Activated CD8-positive, alpha-beta memory T cell treated with anti-CD3 and anti-CD28 coated beads, Interleukin-2, amount 10 ng/mL, durations not matched to agents 7 days and 5 days (primary cell): Measurements from ENCODE around the gene TMEM252. TPM values are rescaled to one million over a fixed set of nuclear protein-coding genes. Genes with fewer than 3 reads are reported as not detected.

ENCODE experiments used
- ATAC-seq: fragments of 150-1000 bp; cut with Tn5 transposase; one replicate; pipeline ENCODE4 v1.10.0; 2021; ENCODE audit warnings: moderate library complexity
- CTCF ChIA-PET: fragments of 350-600 bp; sonication (Branson Sonifier 250); formaldehyde crosslinking; loops from one replicate; lab custom pipeline; 2021; ENCODE audit warnings: antibody characterized with exemption; lab: Charles Lee
- DNase-seq: peaks from one replicate; pipeline ENCODE4 v3.0.0-alpha.2; 2020
- H3K27ac Mint-ChIP-seq: one replicate; pipeline ENCODE4 v1.8.0; 2021; ENCODE audit warnings: mild to moderate bottlenecking, mixed read lengths
- H3K27me3 Mint-ChIP-seq: one replicate; pipeline ENCODE4 v1.8.0; 2021; ENCODE audit warnings: mixed read lengths
- H3K36me3 Mint-ChIP-seq: one replicate; pipeline ENCODE4 v1.8.0; 2021; ENCODE audit warnings: mild to moderate bottlenecking, mixed read lengths
- H3K4me1 Mint-ChIP-seq: one replicate; pipeline ENCODE4 v1.8.0; 2021; ENCODE audit warnings: mixed read lengths
- H3K4me3 Mint-ChIP-seq: one replicate; pipeline ENCODE4 v1.8.0; 2021; ENCODE audit warnings: mild to moderate bottlenecking, moderate library complexity, mixed read lengths
- H3K9me3 Mint-ChIP-seq: one replicate; pipeline ENCODE4 v1.8.0; 2022; ENCODE audit warnings: low read depth, mixed read lengths
- total RNA-seq, 2 experiments: library from RNA; stranded (reverse); gene quantifications; one replicate each; pipeline ENCODE4 v1.2.3, GENCODE V29; 2021

Gene TMEM252
- total RNA-seq = not detected

- DNase-seq (no peak), ATAC-seq (no peak)
- Mint-ChIP-seq H3K9me3 (no peaks in the 10 kb centered on the region), H3K27me3 (peaks cover 16% of the 10 kb centered on the region), H3K4me3 (no peak within 1 kb of the TSS), H3K36me3 (no peaks in the 10 kb centered on the region), H3K4me1 (peaks cover 5% of the 10 kb centered on the region), H3K27ac (no peak within 1 kb of the TSS)
- CTCF ChIA-PET = interaction anchor here (1.0 kb wide), 1 partner anchor 20 kb away, joined by 3 read pairs; no protein-coding TSS in a partner anchor
Measured at GRCh38 chr9:68540712-68541535, at the start of gene TMEM252. TMEM252 (minus strand) TSS chr9:68540883; CDS start chr9:68540814, 69 bp downstream.

DNA sequence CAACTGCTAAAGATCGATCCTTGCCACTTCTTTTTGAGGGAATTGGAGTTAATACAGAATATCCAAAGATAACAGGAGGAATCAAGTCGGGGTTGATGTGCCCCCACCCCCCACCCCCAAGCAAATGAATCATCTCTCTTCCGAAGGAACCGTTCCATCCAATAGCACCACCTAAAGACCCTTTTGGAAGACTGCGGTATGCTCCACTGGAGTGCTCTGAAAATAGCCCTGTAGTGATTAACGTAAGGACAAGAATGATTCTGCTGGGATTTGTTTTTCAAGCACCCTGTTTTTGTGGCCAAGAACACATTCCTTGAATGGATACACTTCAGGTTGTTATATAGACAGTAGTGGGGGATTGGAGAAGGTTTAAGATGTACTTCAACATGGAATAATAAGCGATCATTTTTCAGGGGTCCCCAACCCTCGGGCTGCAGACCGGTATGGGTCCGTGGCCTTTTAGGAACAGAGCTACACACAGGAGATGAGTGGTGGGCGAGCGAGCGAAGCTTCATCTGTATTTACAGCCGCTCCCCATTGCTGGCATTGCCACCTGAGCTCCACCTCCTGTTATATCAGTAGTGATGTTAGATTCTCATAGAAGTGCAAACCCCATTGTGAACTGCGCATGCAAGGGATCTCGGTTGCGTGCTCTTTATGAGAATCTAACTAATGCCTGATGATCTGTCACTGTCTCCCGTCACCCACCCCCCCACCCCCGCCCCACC is 44.5 kb upstream of the TMEM252 start:
- no peaks in the 10 kb centered on the region for H3K9me3 Mint-ChIP-seq
- no peak for DNase-seq
- CTCF ChIA-PET = interaction anchor here (0.7 kb wide), 1 partner anchor 419 kb away, joined by 3 read pairs; no protein-coding TSS in a partner anchor
- no peak overlapping the region for H3K4me3 Mint-ChIP-seq
- ATAC-seq = no peak
- H3K27me3 Mint-ChIP-seq = peaks cover 14% of the 10 kb centered on the region
- H3K27ac Mint-ChIP-seq = no peak overlapping the region
- H3K36me3 Mint-ChIP-seq = no peaks in the 10 kb centered on the region
- H3K4me1 Mint-ChIP-seq = no peaks in the 10 kb centered on the region

GRCh38 chr9:68584189-68585033 is 43.7 kb upstream of the TMEM252 start:
- Mint-ChIP-seq H3K27me3 (peaks cover 15% of the 10 kb centered on the region), H3K27ac (no peak overlapping the region), H3K9me3 (no peaks in the 10 kb centered on the region), H3K4me1 (no peaks in the 10 kb centered on the region), H3K36me3 (no peaks in the 10 kb centered on the region), H3K4me3 (no peak overlapping the region)
- DNase-seq (peak; percentile 88), ATAC-seq (peak; percentile 98)
- CTCF ChIA-PET = interaction anchor here (0.7 to 2.5 kb wide), 9 partner anchors 11 to 435 kb away, joined by 3 to 9 read pairs (median 5); no protein-coding TSS in a partner anchor

DNA sequence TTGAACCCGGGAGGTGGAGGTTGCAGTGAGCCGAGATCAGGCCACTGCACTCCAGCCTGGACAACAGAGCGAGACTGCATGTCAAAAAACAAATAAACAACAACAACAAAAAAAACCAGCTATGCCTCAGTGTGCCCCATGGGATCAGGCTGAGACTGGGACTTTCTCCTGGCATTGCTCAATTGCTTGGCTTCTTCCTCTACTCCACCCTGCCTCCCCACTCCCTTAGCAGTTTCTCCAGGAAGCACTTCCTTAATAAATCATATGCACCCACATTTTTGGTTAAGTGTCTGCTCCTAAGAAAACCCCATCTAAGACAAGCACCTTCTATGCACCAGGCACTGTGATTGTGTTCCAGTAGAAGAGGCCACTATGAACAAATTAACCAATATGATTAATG is 41.0 kb upstream of the TMEM252 start:
- Mint-ChIP-seq H3K27me3 (peaks cover 5% of the 10 kb centered on the region), H3K4me1 (no peaks in the 10 kb centered on the region), H3K4me3 (no peak overlapping the region), H3K36me3 (no peaks in the 10 kb centered on the region), H3K9me3 (no peaks in the 10 kb centered on the region), H3K27ac (no peak overlapping the region)
- ATAC-seq = no peak
- CTCF ChIA-PET = interaction anchor here (0.7 to 2.5 kb wide), 4 partner anchors 14 to 418 kb away, joined by 3 to 9 read pairs (median 6); no protein-coding TSS in a partner anchor
- no peak for DNase-seq

DNA sequence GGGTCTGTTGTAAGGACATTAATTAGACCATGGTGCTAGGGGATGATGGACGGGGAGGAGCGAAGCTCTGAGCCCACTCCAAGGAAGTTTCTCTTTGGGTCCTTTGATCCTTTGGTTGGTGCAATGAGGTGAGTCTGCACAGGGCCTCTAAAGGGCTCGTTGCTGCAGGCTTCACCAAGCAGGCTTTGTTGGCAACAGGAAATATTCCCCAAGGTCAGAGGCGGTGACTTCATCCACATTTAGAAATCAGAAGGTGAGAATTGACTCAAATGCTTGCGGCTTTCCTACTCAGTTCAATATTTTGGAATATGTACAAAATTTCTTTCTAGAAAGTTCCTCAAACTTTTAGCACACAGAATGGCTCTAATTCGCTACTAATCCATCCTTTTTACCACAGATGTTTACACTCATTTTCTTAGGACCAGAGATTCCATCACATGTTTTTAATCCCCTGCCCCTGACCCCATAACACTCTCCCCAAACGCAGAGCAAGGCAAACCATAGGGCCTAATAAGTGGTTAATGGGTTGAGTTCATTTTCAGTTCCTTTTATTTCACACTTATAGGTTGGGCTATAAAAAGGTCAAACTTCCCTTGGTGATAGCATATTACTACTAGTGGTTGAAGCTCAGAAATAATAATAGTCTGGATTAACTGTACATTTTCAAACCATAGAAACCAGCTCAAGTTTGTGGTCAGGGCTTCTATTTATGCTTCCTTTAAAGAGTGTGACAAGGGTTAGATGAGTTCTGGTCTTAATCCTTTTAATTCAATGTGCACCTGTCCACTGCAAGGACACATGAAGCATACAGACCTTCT is 37.3 kb upstream of the TMEM252 start:
- CTCF ChIA-PET = no interaction called here
- Mint-ChIP-seq H3K4me1 (no peaks in the 10 kb centered on the region), H3K4me3 (no peak overlapping the region), H3K27ac (no peak overlapping the region), H3K9me3 (no peaks in the 10 kb centered on the region), H3K36me3 (no peaks in the 10 kb centered on the region), H3K27me3 (peaks cover 13% of the 10 kb centered on the region)
- no peak for DNase-seq
- ATAC-seq = no peak

- CTCF ChIA-PET = no interaction called here
- DNase-seq = no peak
- H3K27ac Mint-ChIP-seq = no peak overlapping the region
Measured at GRCh38 chr9:68575817-68576216, 35.1 kb upstream of the TMEM252 start.

DNA sequence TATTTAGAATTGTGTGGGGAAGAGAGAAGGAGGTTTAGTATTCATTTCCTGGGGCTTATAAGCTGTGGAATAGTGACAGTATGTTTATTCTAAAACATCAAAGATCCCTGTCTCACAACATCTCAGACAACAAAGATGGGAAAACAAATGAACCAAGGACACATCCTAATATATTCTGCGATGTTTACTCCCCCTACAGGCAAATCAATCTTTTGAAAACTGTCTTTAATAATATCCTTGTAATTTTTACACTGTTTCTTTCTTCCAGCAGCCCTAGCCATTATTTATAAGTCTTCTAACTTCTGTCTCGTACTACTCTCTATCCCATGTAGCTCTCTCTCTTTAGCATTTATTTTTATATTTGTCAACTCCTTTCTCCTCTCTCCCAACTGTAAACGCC is 33.5 kb upstream of the TMEM252 start:
- DNase-seq (no peak), ATAC-seq (no peak)
- no peaks in the 10 kb centered on the region for H3K36me3 Mint-ChIP-seq
- H3K27ac Mint-ChIP-seq = no peak overlapping the region
- peaks cover 3% of the 10 kb centered on the region for H3K9me3 Mint-ChIP-seq
- H3K27me3 Mint-ChIP-seq = peaks cover 21% of the 10 kb centered on the region
- CTCF ChIA-PET = interaction anchor here (1.4 kb wide), 2 partner anchors 10 to 13 kb away, joined by 3 to 6 read pairs; no protein-coding TSS in a partner anchor
- H3K4me1 Mint-ChIP-seq = no peaks in the 10 kb centered on the region
- no peak overlapping the region for H3K4me3 Mint-ChIP-seq

More at GRCh38 chr9:68575817-68576216, 35.1 kb upstream of the TMEM252 start:
- no peaks in the 10 kb centered on the region for H3K4me1 Mint-ChIP-seq
- no peaks in the 10 kb centered on the region for H3K36me3 Mint-ChIP-seq
- peaks cover 15% of the 10 kb centered on the region for H3K27me3 Mint-ChIP-seq
- H3K4me3 Mint-ChIP-seq = no peak overlapping the region
- H3K9me3 Mint-ChIP-seq = peaks cover 3% of the 10 kb centered on the region
- ATAC-seq = no peak

- H3K9me3 Mint-ChIP-seq = peaks cover 3% of the 10 kb centered on the region
- H3K36me3 Mint-ChIP-seq = no peaks in the 10 kb centered on the region
- H3K4me1 Mint-ChIP-seq = no peaks in the 10 kb centered on the region
- H3K4me3 Mint-ChIP-seq = no peak overlapping the region
- no peak overlapping the region for H3K27ac Mint-ChIP-seq
- no peak for ATAC-seq
- no peak for DNase-seq
- CTCF ChIA-PET = interaction anchor here (1.2 to 2.1 kb wide), 3 partner anchors 8 to 225 kb away, joined by 6 to 8 read pairs (median 8); no protein-coding TSS in a partner anchor
- H3K27me3 Mint-ChIP-seq = peaks cover 14% of the 10 kb centered on the region
Measured at GRCh38 chr9:68567565-68567964, 26.9 kb upstream of the TMEM252 start.

DNA sequence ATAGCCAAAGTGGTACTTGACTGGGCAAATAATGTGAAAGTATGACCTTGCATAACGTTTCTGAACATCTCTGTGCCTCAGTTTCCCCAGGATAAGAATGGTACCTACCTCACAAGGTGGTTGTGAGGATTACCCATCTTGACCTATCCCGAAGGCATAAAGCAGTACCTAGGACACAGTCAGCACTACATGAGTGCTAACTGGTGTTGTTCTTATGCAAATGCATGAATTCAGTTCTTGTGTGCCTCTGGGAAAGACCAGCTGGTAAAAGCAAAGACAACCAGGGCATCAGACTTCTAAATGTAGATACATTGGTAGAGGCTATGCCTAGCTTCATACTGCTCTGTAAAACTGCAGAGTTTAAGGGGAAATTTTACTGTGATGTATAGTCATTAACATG is 21.8 kb upstream of the TMEM252 start:
- H3K27me3 Mint-ChIP-seq = peaks cover 5% of the 10 kb centered on the region
- H3K36me3 Mint-ChIP-seq = no peaks in the 10 kb centered on the region
- ATAC-seq = no peak

DNA sequence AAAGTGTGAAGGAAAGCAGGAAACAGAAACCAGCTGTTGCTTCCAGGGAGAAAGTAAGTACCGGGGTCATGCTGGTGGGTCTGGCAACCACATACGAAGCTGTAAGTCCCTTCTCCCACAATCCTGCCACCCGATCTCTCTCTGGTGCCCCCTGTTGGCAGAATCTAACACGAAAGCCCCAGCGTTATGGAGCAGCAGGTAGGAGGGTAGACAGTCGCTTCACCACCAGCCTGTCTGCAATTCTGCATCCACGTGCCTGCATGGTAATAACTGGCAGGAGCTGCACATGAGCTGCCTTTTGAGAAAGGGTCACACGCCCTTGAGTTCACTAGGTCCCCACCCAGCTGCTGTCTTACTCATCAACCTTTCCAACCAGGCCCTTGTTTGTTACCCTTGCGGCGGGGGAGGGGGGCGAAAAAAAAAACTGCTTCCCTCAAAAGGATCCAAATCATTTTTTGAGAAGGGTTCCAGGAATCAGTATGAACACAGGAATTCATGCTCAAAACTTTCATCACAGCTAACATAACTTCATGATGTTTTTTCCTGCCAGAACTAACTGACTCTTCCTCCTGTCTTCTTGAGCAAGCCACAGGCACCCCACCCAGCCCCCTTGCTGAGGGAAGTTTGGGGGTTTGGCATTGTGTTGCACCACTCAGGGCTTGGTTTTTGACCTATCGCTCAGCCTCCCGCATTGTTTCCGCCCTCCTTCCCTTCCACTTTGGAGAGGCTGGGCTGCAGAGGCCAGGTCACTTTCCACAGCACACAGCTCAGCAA is 19.6 kb upstream of the TMEM252 start:
- peaks cover 5% of the 10 kb centered on the region for H3K27me3 Mint-ChIP-seq
- DNase-seq (peak; percentile 62), ATAC-seq (peak; percentile 49)
- H3K36me3 Mint-ChIP-seq = no peaks in the 10 kb centered on the region
- CTCF ChIA-PET = interaction anchor here (0.8 to 1.9 kb wide), 9 partner anchors 8 to 339 kb away, joined by 3 to 6 read pairs (median 3); no protein-coding TSS in a partner anchor
- peaks cover 13% of the 10 kb centered on the region for H3K4me1 Mint-ChIP-seq
- H3K27ac Mint-ChIP-seq = no peak overlapping the region
- no peak overlapping the region for H3K4me3 Mint-ChIP-seq
- H3K9me3 Mint-ChIP-seq = no peaks in the 10 kb centered on the region

More for the DNA sequence above, 21.8 kb upstream of the TMEM252 start:
- no peak overlapping the region for H3K4me3 Mint-ChIP-seq
- CTCF ChIA-PET = no interaction called here
- H3K27ac Mint-ChIP-seq = no peak overlapping the region
- no peaks in the 10 kb centered on the region for H3K9me3 Mint-ChIP-seq
- H3K4me1 Mint-ChIP-seq = peaks cover 13% of the 10 kb centered on the region
- DNase-seq = no peak

GRCh38 chr9:68558545-68558944 is 17.9 kb upstream of the TMEM252 start:
- no peak for DNase-seq
- Mint-ChIP-seq H3K36me3 (no peaks in the 10 kb centered on the region), H3K4me3 (no peak overlapping the region), H3K27ac (no peak overlapping the region), H3K9me3 (no peaks in the 10 kb centered on the region), H3K27me3 (peaks cover 16% of the 10 kb centered on the region), H3K4me1 (peaks cover 13% of the 10 kb centered on the region)
- CTCF ChIA-PET = interaction anchor here (1.4 to 1.9 kb wide), 2 partner anchors 10 to 216 kb away, joined by 3 to 6 read pairs; no protein-coding TSS in a partner anchor
- no peak for ATAC-seq
